ENCODE measurements around the gene MECR.

- TF ChIP-seq CTCF (optimal IDR thresholded peaks at IDR 0.05 in 1 of 3, IDR thresholded peaks at IDR 0.05 in 1 of 3, conservative IDR thresholded peaks at IDR 0.05 in 1 of 3; ENCODE audit: extremely low read depth in 1 of 3, insufficient read depth in 2 of 3, low read length in 3 of 3), result no peak
- TF ChIP-seq EZH2 (IDR thresholded peaks at IDR 0.05; ENCODE audit: low read length), result no peak
Observed at GRCh38 chr1:29167904-29168303, 62.8 kb downstream of the MECR start.

All from keratinocyte (primary cell).